Stimulated activated memory B cell treated with anti-CD40 and anti-IgM and Interleukin-4, amounts not matched to agents 10 μg/mL and 1 μg/mL and 100 μg/mL, for 72 hours (primary cell): Measurements from ENCODE around the gene MMP15.

Source experiments
- ATAC-seq: fragments of 150-1000 bp; cut with Tn5 transposase; 2 replicates; pipeline ENCODE4 v1.10.0; 2021
- H3K27ac Mint-ChIP-seq: one replicate; pipeline ENCODE4 v1.8.0; 2022; ENCODE audit warnings: mild to moderate bottlenecking, mixed read lengths
- H3K27me3 Mint-ChIP-seq: one replicate; pipeline ENCODE4 v1.8.0; 2022; ENCODE audit warnings: mixed read lengths
- H3K36me3 Mint-ChIP-seq: one replicate; pipeline ENCODE4 v1.8.0; 2022; ENCODE audit warnings: mixed read lengths
- H3K4me1 Mint-ChIP-seq: one replicate; pipeline ENCODE4 v1.8.0; 2022; ENCODE audit warnings: mixed read lengths
- H3K4me3 Mint-ChIP-seq: one replicate; pipeline ENCODE4 v1.8.0; 2022; ENCODE audit warnings: mild to moderate bottlenecking, moderate library complexity, mixed read lengths
- H3K9me3 Mint-ChIP-seq: one replicate; pipeline ENCODE4 v1.8.0; 2022; ENCODE audit warnings: mixed read lengths

MMP15 gene

GRCh38 chr16:57992084-57992483, 33.5 kb upstream of the MMP15 start:
- Mint-ChIP-seq H3K36me3 (peaks cover 12% of the 10 kb centered on the region), H3K27ac (no peak overlapping the region), H3K27me3 (no peaks in the 10 kb centered on the region), H3K4me1 (peaks cover 18% of the 10 kb centered on the region), H3K9me3 (no peaks in the 10 kb centered on the region), H3K4me3 (no peak overlapping the region)
- no peak for ATAC-seq

- no peak overlapping the region for H3K27ac Mint-ChIP-seq
- H3K4me3 Mint-ChIP-seq: no peak overlapping the region
- H3K4me1 Mint-ChIP-seq: peaks cover 20% of the 10 kb centered on the region
- H3K9me3 Mint-ChIP-seq: no peaks in the 10 kb centered on the region
- ATAC-seq: no peak
- no peaks in the 10 kb centered on the region for H3K27me3 Mint-ChIP-seq
- peaks cover 18% of the 10 kb centered on the region for H3K36me3 Mint-ChIP-seq
These were observed 32.1 kb upstream of the MMP15 start for GRCh38 chr16:57993438-57993837.

GRCh38 chr16:57993897-57994296, 31.7 kb upstream of the MMP15 start:
- Mint-ChIP-seq H3K4me1 (peaks cover 25% of the 10 kb centered on the region), H3K36me3 (peaks cover 18% of the 10 kb centered on the region), H3K9me3 (no peaks in the 10 kb centered on the region), H3K27ac (no peak overlapping the region), H3K4me3 (no peak overlapping the region), H3K27me3 (no peaks in the 10 kb centered on the region)
- no peak for ATAC-seq

GRCh38 chr16:57994361-57994760, 31.2 kb upstream of the MMP15 start:
- no peak overlapping the region for H3K27ac Mint-ChIP-seq
- no peaks in the 10 kb centered on the region for H3K27me3 Mint-ChIP-seq
- H3K4me1 Mint-ChIP-seq: peaks cover 30% of the 10 kb centered on the region
- H3K9me3 Mint-ChIP-seq: no peaks in the 10 kb centered on the region
- H3K4me3 Mint-ChIP-seq: no peak overlapping the region
- H3K36me3 Mint-ChIP-seq: peaks cover 18% of the 10 kb centered on the region
- no peak for ATAC-seq

- Mint-ChIP-seq H3K27ac (no peak overlapping the region), H3K36me3 (peaks cover 18% of the 10 kb centered on the region), H3K4me3 (no peak overlapping the region), H3K27me3 (no peaks in the 10 kb centered on the region), H3K9me3 (no peaks in the 10 kb centered on the region), H3K4me1 (peaks cover 33% of the 10 kb centered on the region)
- peak; percentile 57 for ATAC-seq
These were observed 30.8 kb upstream of the MMP15 start for GRCh38 chr16:57994778-57995177.

GRCh38 chr16:57995721-57996405, 29.7 kb upstream of the MMP15 start:
- Mint-ChIP-seq H3K27ac (no peak overlapping the region), H3K4me3 (no peak overlapping the region), H3K36me3 (peaks cover 18% of the 10 kb centered on the region), H3K4me1 (peaks cover 33% of the 10 kb centered on the region), H3K9me3 (no peaks in the 10 kb centered on the region), H3K27me3 (no peaks in the 10 kb centered on the region)
- ATAC-seq: no peak

GRCh38 chr16:57996406-57997175, 29.0 kb upstream of the MMP15 start:
- Mint-ChIP-seq H3K27me3 (no peaks in the 10 kb centered on the region), H3K4me3 (no peak overlapping the region), H3K4me1 (peaks cover 39% of the 10 kb centered on the region), H3K36me3 (peaks cover 18% of the 10 kb centered on the region), H3K9me3 (no peaks in the 10 kb centered on the region), H3K27ac (no peak overlapping the region)
- no peak for ATAC-seq

- Mint-ChIP-seq H3K4me3 (no peak overlapping the region), H3K4me1 (peaks cover 44% of the 10 kb centered on the region), H3K27ac (no peak overlapping the region), H3K36me3 (peaks cover 18% of the 10 kb centered on the region), H3K9me3 (no peaks in the 10 kb centered on the region), H3K27me3 (no peaks in the 10 kb centered on the region)
- ATAC-seq: no peak
These were observed 28.4 kb upstream of the MMP15 start for GRCh38 chr16:57997176-57997527.

GRCh38 chr16:57997528-57998265, 27.9 kb upstream of the MMP15 start:
- H3K36me3 Mint-ChIP-seq: peaks cover 18% of the 10 kb centered on the region
- no peak overlapping the region for H3K4me3 Mint-ChIP-seq
- H3K27ac Mint-ChIP-seq: no peak overlapping the region
- H3K9me3 Mint-ChIP-seq: no peaks in the 10 kb centered on the region
- ATAC-seq: no peak
- peaks cover 49% of the 10 kb centered on the region for H3K4me1 Mint-ChIP-seq
- no peaks in the 10 kb centered on the region for H3K27me3 Mint-ChIP-seq

GRCh38 chr16:57998486-57998885, 27.1 kb upstream of the MMP15 start:
- H3K36me3 Mint-ChIP-seq: peaks cover 18% of the 10 kb centered on the region
- H3K4me3 Mint-ChIP-seq: no peak overlapping the region
- ATAC-seq: no peak
- H3K27me3 Mint-ChIP-seq: no peaks in the 10 kb centered on the region
- H3K9me3 Mint-ChIP-seq: no peaks in the 10 kb centered on the region
- H3K27ac Mint-ChIP-seq: no peak overlapping the region
- peaks cover 49% of the 10 kb centered on the region for H3K4me1 Mint-ChIP-seq

- Mint-ChIP-seq H3K27me3 (no peaks in the 10 kb centered on the region), H3K4me1 (peaks cover 52% of the 10 kb centered on the region), H3K27ac (peak overlapping the region; percentile 2), H3K4me3 (peak overlapping the region; percentile 89), H3K9me3 (no peaks in the 10 kb centered on the region), H3K36me3 (peaks cover 21% of the 10 kb centered on the region)
- no peak for ATAC-seq
These were observed 26.6 kb upstream of the MMP15 start for GRCh38 chr16:57998992-57999365.

- Mint-ChIP-seq H3K4me1 (peaks cover 55% of the 10 kb centered on the region), H3K27me3 (no peaks in the 10 kb centered on the region), H3K27ac (peak overlapping the region; percentile 2), H3K36me3 (peaks cover 25% of the 10 kb centered on the region), H3K4me3 (peak overlapping the region; percentile 89), H3K9me3 (no peaks in the 10 kb centered on the region)
- ATAC-seq: no peak
These were observed 26.1 kb upstream of the MMP15 start for GRCh38 chr16:57999366-57999970.

- Mint-ChIP-seq H3K27ac (peak within 1 kb of the TSS; percentile 78), H3K4me1 (peaks cover 55% of the 10 kb centered on the region), H3K9me3 (no peaks in the 10 kb centered on the region), H3K27me3 (no peaks in the 10 kb centered on the region), H3K36me3 (peaks cover 25% of the 10 kb centered on the region), H3K4me3 (peak within 1 kb of the TSS; percentile 89)
- ATAC-seq: peak; percentile 46
These were observed 25.4 kb upstream of the MMP15 start, which contains the start of gene ZNF319 for GRCh38 chr16:57999971-58000705. ZNF319 (minus strand) TSS chr16:58000672; CDS start chr16:57998265, 2,407 bp downstream.

GRCh38 chr16:58000706-58001676, 24.6 kb upstream of the MMP15 start, which contains the start of gene USB1:
USB1 (plus strand) TSS chr16:58001407; CDS start chr16:58001484, 77 bp downstream.
- Mint-ChIP-seq H3K27ac (peak within 1 kb of the TSS; percentile 78), H3K27me3 (no peaks in the 10 kb centered on the region), H3K9me3 (no peaks in the 10 kb centered on the region), H3K4me1 (peaks cover 50% of the 10 kb centered on the region), H3K36me3 (peaks cover 23% of the 10 kb centered on the region), H3K4me3 (peak within 1 kb of the TSS; percentile 89)
- ATAC-seq: peak; percentile 91
